ENCODE data around the gene CFAP210. TPM values are rescaled to one million over a fixed set of nuclear protein-coding genes. Genes with fewer than 3 reads are reported as not detected.
A peak's percentile ranks its signal among the peaks of the same experiment; 100 is the strongest.

The CFAP210 gene
- 0.12 and 0.20 TPM in 2 replicates for total RNA-seq (2014; rRNA removed; shearing (Covaris generic))
- not detected in 2 replicates for polyA plus RNA-seq (2014; cell fraction: nucleus; rRNA removed)

- DNase-seq (ENCODE audit: extremely low read depth, low read depth), result peak; percentile 94
Observed at GRCh38 chr2:169694113-169694893, at the start of gene CFAP210, which contains the start of gene PHOSPHO2. TSS of gene CFAP210 (minus strand) at chr2:169694405. CDS start at chr2:169694327, 78 bp downstream. TSS of gene PHOSPHO2 (plus strand) at chr2:169694469. CDS start at chr2:169700972, 6,503 bp downstream.

- no peak for DNase-seq (ENCODE audit: extremely low read depth, low read depth)
Observed at GRCh38 chr2:169743549-169743948, 49.3 kb upstream of the CFAP210 start.

GRCh38 chr2:169739351-169739750 is 45.1 kb upstream of the CFAP210 start:
- no peak for DNase-seq (ENCODE audit: extremely low read depth, low read depth)

DNA sequence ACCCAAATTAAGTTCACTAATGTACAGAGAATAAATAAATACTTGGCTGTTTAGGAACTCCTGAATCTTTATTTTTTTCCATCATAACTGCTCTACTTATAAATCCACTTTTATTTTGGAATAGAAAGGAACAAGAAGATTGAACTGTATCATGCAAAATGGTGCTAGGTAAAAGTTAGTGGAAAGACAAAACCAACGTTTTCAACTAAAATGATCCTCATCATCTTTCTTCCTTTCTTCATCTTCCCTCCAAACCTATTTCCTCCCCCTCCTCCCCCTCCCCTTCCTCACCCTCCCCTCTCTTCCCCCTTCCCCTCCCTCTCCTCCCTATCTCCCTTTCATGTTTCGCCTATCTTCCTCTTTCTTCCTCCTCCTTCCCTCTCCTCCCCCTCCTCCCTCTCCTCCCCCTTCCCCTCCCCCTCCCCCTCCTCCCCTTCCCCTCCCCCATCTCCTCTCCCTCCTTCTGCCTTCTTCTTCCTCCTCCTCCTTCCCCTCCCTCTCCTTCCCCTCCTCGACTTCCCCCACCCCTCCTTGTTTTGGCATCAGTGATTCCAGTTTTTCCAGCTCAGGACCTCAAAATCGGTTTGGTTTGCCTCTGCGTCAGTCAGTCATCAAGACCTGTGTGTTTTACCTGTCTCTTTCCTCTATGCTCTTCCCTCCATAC is 44.5 kb upstream of the CFAP210 start:
- DNase-seq (ENCODE audit: extremely low read depth, low read depth), result no peak

DNA sequence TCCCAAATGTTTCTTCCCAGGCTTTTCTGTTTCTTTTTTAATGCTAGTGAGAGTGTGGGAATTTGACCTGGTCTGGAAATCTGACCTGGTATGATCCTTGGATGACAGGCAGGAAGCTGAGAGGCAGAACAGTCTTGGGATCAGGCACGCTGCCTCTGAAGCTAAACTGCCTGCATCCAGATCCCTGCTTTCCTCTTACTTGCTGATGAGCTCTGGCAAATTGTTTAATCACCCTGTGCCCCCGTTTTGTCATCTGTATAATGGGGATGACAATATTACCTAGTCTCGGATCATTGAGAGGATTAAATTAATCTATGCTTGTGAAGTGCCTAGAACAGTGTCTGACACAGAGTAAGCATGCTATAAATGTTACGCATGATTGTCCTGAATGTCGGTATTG is 42.7 kb upstream of the CFAP210 start:
- no peak for DNase-seq (ENCODE audit: extremely low read depth, low read depth)

DNA sequence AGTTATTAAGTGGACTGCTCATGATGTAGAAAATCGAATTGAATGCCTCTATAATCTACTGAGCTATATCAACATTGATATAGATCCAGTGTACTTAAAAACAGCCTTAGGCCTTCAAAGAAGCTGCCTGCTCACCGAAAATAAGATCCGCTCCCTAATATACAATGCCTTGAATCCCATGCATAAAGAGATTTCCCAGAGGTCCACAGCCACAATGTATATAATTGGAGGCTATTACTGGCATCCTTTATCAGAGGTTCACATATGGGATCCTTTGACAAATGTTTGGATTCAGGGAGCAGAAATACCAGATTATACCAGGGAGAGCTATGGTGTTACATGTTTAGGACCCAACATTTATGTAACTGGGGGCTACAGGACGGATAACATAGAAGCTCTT is 41.4 kb upstream of the CFAP210 start:
- no peak for DNase-seq (ENCODE audit: extremely low read depth, low read depth)

DNA sequence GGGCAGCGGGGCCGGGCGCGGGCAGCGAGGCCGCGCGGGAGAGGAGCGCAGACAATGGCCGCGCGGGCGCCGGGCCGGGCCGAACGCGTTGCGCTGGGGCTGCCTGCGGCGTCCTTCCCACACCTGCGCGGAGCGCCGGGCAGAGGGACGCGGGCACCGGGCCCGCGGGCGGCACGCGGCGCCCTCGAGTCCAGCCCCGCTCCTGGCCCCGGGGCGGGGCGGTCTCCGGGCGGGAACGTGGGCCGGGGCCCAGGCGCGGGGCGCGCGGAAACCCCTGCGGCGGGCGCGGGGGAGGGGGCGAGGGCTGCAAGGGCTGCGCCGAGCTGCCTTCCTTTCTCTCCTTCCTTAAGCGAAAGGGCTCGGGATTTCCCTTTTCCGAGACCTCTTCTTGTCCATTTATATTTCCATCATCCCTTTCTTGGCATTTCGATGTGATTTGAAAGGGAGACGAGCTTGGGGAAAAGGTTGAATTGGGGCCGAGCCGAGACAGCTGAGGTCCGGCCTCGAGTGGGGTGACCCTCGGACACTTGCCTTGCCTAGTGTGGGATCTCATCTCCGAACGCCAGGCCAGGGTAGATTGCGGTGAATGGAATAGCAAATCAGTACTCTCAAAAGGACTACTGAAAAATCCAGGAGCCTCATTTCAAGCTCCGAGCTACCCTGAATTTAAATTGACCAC is 40.1 kb upstream of the CFAP210 start:
- no peak for DNase-seq (ENCODE audit: extremely low read depth, low read depth)

- no peak for DNase-seq (ENCODE audit: extremely low read depth, low read depth)
Observed at GRCh38 chr2:169732583-169733358, 38.6 kb upstream of the CFAP210 start.

GRCh38 chr2:169732075-169732474 is 37.9 kb upstream of the CFAP210 start:
- no peak for DNase-seq (ENCODE audit: extremely low read depth, low read depth)

DNA sequence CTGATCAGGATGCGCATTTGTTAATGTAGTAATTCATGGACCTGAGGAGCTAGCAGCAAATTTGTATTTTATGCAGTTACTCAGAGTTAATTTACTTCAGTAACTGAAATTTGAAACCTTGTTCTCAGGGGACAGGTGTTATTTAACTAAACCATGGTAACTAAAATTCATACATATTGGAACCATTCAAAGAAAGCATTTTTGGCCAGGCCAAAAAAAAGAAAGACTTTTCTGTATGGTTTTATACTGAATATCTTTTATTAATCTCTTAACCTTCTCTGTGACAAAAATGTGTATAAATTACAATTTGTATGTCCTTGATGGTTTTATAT is 35.0 kb upstream of the CFAP210 start:
- DNase-seq (ENCODE audit: extremely low read depth, low read depth), result no peak

GRCh38 chr2:169727065-169727464 is 32.9 kb upstream of the CFAP210 start:
- DNase-seq (ENCODE audit: extremely low read depth, low read depth), result no peak

GRCh38 chr2:169721016-169721415 is 26.8 kb upstream of the CFAP210 start:
- DNase-seq (ENCODE audit: extremely low read depth, low read depth), result no peak

DNA sequence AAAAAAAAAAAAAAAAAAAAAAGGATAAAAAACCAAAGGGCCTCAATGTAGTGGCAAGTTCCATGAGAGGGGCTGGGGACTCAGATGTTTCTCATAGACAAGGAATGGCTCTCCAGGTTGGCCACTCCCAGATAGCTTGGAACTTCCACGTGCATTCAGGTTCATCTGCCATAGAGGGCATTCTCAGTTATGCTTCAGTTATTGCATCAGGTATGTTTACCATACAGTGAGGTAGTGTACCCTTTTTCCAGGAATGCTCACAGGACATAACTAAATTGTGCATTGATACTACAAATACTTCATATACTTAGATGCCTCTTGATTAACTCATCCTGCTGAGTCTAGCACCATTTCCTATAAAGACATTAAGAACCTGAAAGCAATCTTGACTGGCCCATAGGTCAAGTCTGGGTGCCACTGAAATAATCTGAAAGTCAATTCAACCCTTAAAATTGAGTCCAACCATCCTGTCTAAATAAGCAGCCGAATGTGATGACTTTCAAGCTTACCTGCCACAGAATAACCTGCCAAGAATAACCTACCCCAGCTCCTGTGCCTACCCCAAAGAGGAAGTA is 24.8 kb upstream of the CFAP210 start:
- DNase-seq (ENCODE audit: extremely low read depth, low read depth), result no peak

GRCh38 chr2:169717691-169718063 is 23.5 kb upstream of the CFAP210 start:
- DNase-seq (ENCODE audit: extremely low read depth, low read depth), result no peak

GRCh38 chr2:169716938-169717690 is 22.9 kb upstream of the CFAP210 start:
- DNase-seq (ENCODE audit: extremely low read depth, low read depth), result no peak

- DNase-seq (ENCODE audit: extremely low read depth, low read depth), result no peak
Observed at GRCh38 chr2:169716238-169716886, 22.2 kb upstream of the CFAP210 start.

GRCh38 chr2:169715379-169716237 is 21.4 kb upstream of the CFAP210 start:
- no peak for DNase-seq (ENCODE audit: extremely low read depth, low read depth)

DNA sequence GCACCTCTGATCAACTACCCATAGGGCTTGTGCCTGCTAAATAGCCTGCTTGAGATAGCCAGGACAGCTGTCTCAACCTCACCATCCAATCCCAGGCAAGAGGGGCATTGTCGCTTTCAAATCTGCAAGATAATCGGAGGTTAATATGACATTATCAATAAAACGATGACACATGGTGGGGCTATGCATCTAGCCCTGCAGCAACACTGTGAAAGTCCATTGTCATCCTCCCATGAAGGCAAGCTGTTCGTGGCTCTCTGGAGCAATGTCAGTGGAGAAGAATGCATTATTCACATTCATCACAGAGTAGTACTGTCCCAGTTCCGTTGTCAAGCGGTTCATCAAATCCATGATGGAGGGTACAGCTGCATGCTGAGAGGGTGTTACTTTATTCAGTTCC is 20.5 kb upstream of the CFAP210 start:
- DNase-seq (ENCODE audit: extremely low read depth, low read depth), result no peak
